Measurements from ENCODE around the gene COL5A2. TPM values are rescaled to one million over a fixed set of nuclear protein-coding genes. Genes with fewer than 3 reads are reported as not detected.

COL5A2 gene
- total and polyA plus RNA-seq, 2 donors (not counting 3 experiments of a cell fraction or from before 2014, with no cell fraction given), result 47.4 to 123 TPM

GRCh38 chr2:189013031-189013430 is 166.5 kb downstream of the COL5A2 start:
- CTCF ChIA-PET, result no interaction called here

More at GRCh38 chr2:189013031-189013430, 166.5 kb downstream of the COL5A2 start:
- H2AFZ ChIP-seq (ENCODE audit: low read depth, low read length), result no peak overlapping the region
- POLR2A ChIA-PET, result no interaction called here
- H3K9me1 ChIP-seq (replicated peaks; ENCODE audit: control insufficient read depth, extremely low read depth, insufficient read depth, low read length), result no peaks in the 10 kb centered on the region
- dilution Hi-C loops (cut with MboI; ENCODE audit: extremely low pct_ligation_motif_present, low sequenced_read_pairs), result no loop called here
- no peaks in the 10 kb centered on the region for H4K20me1 ChIP-seq (replicated peaks; ENCODE audit: control insufficient read depth, extremely low read depth, insufficient read depth, low read length)
- H3K9ac ChIP-seq (replicated peaks; ENCODE audit: extremely low read depth, insufficient read depth, low read length), result no peak overlapping the region
- H3K27me3 ChIP-seq (ENCODE audit: control insufficient read depth in 2 of 2, insufficient read depth in 2 of 2, low read length in 2 of 2), result no peaks in the 10 kb centered on the region
- no peak overlapping the region for H3K4me2 ChIP-seq (ENCODE audit: insufficient read depth, low read length)
- H3K27ac ChIP-seq (ENCODE audit: insufficient read depth, low read depth, low read length), result no peak overlapping the region
- H3K4me1 ChIP-seq (ENCODE audit: control insufficient read depth, extremely low read depth, insufficient read depth, low read length), result no peaks in the 10 kb centered on the region
- no peaks in the 10 kb centered on the region for H3K9me3 ChIP-seq (replicated peaks; ENCODE audit: control insufficient read depth, insufficient read depth, low read length)
- TF ChIP-seq EZH2 (IDR thresholded peaks at IDR 0.05; ENCODE audit: borderline replicate concordance, low read depth, low read length, severe bottlenecking) (no peak), MYC (IDR thresholded peaks at IDR 0.05; ENCODE audit: low read depth, low read length) (no peak), POLR2AphosphoS5 (IDR thresholded peaks at IDR 0.05; ENCODE audit: insufficient read depth, low read depth, low read length) (no peak), GATA2 (IDR thresholded peaks at IDR 0.05; ENCODE audit: insufficient read depth, insufficient read length, low read depth, low read length) (no peak), JUN (IDR thresholded peaks at IDR 0.05; ENCODE audit: borderline replicate concordance, insufficient read depth, insufficient read length, low read depth) (no peak), POLR2A (IDR thresholded peaks at IDR 0.05; ENCODE audit: low read depth, low read length) (no peak), FOS (IDR thresholded peaks at IDR 0.05; ENCODE audit: borderline replicate concordance, insufficient read depth, low read length) (no peak)
- TF ChIP-seq, protein P1, sequence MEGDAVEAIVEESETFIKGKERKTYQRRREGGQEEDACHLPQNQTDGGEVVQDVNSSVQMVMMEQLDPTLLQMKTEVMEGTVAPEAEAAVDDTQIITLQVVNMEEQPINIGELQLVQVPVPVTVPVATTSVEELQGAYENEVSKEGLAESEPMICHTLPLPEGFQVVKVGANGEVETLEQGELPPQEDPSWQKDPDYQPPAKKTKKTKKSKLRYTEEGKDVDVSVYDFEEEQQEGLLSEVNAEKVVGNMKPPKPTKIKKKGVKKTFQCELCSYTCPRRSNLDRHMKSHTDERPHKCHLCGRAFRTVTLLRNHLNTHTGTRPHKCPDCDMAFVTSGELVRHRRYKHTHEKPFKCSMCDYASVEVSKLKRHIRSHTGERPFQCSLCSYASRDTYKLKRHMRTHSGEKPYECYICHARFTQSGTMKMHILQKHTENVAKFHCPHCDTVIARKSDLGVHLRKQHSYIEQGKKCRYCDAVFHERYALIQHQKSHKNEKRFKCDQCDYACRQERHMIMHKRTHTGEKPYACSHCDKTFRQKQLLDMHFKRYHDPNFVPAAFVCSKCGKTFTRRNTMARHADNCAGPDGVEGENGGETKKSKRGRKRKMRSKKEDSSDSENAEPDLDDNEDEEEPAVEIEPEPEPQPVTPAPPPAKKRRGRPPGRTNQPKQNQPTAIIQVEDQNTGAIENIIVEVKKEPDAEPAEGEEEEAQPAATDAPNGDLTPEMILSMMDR (IDR thresholded peaks at IDR 0.05; ENCODE audit: extremely low read depth in 1 of 2, insufficient read depth in 1 of 2, low read depth in 1 of 2, low read length in 2 of 2), result no peak
- TF ChIP-seq, protein P2, sequence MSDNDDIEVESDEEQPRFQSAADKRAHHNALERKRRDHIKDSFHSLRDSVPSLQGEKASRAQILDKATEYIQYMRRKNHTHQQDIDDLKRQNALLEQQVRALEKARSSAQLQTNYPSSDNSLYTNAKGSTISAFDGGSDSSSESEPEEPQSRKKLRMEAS (IDR thresholded peaks at IDR 0.05; ENCODE audit: insufficient read depth, insufficient read length), result no peak
- no peaks in the 10 kb centered on the region for H3K36me3 ChIP-seq (ENCODE audit: control insufficient read depth in 2 of 2, extremely low read depth in 1 of 2, insufficient read depth in 2 of 2, low read length in 2 of 2)
- DNase-seq (ENCODE audit: low read depth, low spot score), result no peak
- H3K4me3 ChIP-seq (replicated peaks in 1 of 3; ENCODE audit: insufficient read depth in 1 of 3, low read depth in 1 of 3, low read length in 3 of 3), result no peak overlapping the region
- FAIRE-seq, result no peak
- BruUV-seq (replicated peaks), result no TSS peak
- H3K79me2 ChIP-seq (ENCODE audit: control insufficient read depth, insufficient read depth, low read length), result no peaks in the 10 kb centered on the region
- intact Hi-C loops (cut with micrococcal nuclease), result loop anchor here (5.0 kb wide), 1 partner anchor 1044 kb away; no protein-coding TSS in a partner anchor

Data from endothelial cell of umbilical vein (primary cell).